Measurements from ENCODE around the gene IRF4.

- TF ChIP-seq EP300 (IDR thresholded peaks at IDR 0.05; ENCODE audit: borderline replicate concordance) (no peak), YY1 (IDR thresholded peaks at IDR 0.05; ENCODE audit: low read depth) (no peak), ZBTB7A (IDR thresholded peaks at IDR 0.05; ENCODE audit: low read depth) (no peak), RAD21 (IDR thresholded peaks at IDR 0.05; ENCODE audit: low read depth) (no peak), NFIC (IDR thresholded peaks at IDR 0.05) (no peak), TAF1 (IDR thresholded peaks at IDR 0.05; ENCODE audit: low read depth) (no peak)
Observed at GRCh38 chr6:383856-384255, 7.7 kb upstream of the IRF4 start.
